Spleen (tissue), 11 donors: ENCODE measurements around the gene TIMD4. TPM values are rescaled to one million over a fixed set of nuclear protein-coding genes. Genes with fewer than 3 reads are reported as not detected.

Experiments used
- DNase-seq: peaks from one replicate; pipeline ENCODE4 v3.0.0-alpha.2; 2020
- H3K27ac ChIP-seq, 8 donors: fragments of 200-600 bp; sonication (generic) in 7 of 8; 1 replicate in 4 of 8; 2 replicates in 4 of 8; pipeline versions ENCODE4 v1.5.0 to v1.8.0; 2016 to 2021; ENCODE audit warnings: inconsistent platforms in 4 of 8, mild to moderate bottlenecking in 4 of 8, moderate library complexity in 1 of 8
- H3K27me3 ChIP-seq, 7 donors: fragments of 200-600 bp; sonication (generic) in 6 of 7; replicated peaks in 1 of 7; 1 replicate in 4 of 7; 2 replicates in 3 of 7; pipeline versions ENCODE4 v1.5.0 to v1.8.0; 2016 to 2021; ENCODE audit warnings: inconsistent platforms in 3 of 7, mild to moderate bottlenecking in 1 of 7
- H3K36me3 ChIP-seq, 6 donors: fragments of 200-600 bp; sonication (generic) in 5 of 6; 1 replicate in 4 of 6; 2 replicates in 2 of 6; pipeline versions ENCODE4 v1.5.0 to v1.8.0; 2016 to 2021; ENCODE audit warnings: inconsistent platforms in 2 of 6
- H3K4me1 ChIP-seq, 6 donors: fragments of 200-600 bp; sonication (generic) in 5 of 6; 1 replicate in 3 of 6; 2 replicates in 3 of 6; pipeline versions ENCODE4 v1.5.0 to v1.8.0; 2016 to 2021; ENCODE audit warnings: inconsistent platforms in 3 of 6
- H3K4me3 ChIP-seq, 8 donors: fragments of 200-600 bp; sonication (generic) in 7 of 8; 1 replicate in 4 of 8; 2 replicates in 4 of 8; pipeline versions ENCODE4 v1.5.0 to v1.8.0; 2016 to 2021; ENCODE audit warnings: inconsistent platforms in 4 of 8, mild to moderate bottlenecking in 4 of 8, moderate library complexity in 2 of 8
- H3K9me3 ChIP-seq, 8 donors: fragments of 200-600 bp; sonication (generic) in 7 of 8; 1 replicate in 4 of 8; 2 replicates in 4 of 8; pipeline versions ENCODE4 v1.5.0 to v1.8.0; 2016 to 2021; ENCODE audit warnings: inconsistent platforms in 4 of 8
- CTCF ChIP-seq, 11 experiments: fragments of 200-600 bp in 7 of 11; fragments of 450-650 bp in 4 of 11; sonication (generic) in 4 of 11; IDR thresholded peaks in 8 of 11; conservative IDR thresholded peaks in 3 of 11; 1 replicate in 7 of 11; 2 replicates in 4 of 11; pipeline versions ENCODE4 v1.4.0 to v1.8.0; 2016 to 2021; ENCODE audit warnings: antibody characterized with exemption in 11 of 11, inconsistent platforms in 4 of 11, mild to moderate bottlenecking in 1 of 11
- POLR2A ChIP-seq, 3 donors: fragments of 450-650 bp; IDR thresholded peaks; one replicate each; pipeline ENCODE4 v1.5.1; 2017; ENCODE audit warnings: antibody characterized with exemption in 3 of 3, mild to moderate bottlenecking in 1 of 3
- POLR2AphosphoS5 ChIP-seq, 3 donors: sonication (generic); formaldehyde crosslinking; IDR thresholded peaks; one replicate each; pipeline ENCODE4 v1.5.1; 2017; ENCODE audit warnings: antibody characterized with exemption in 3 of 3
- WGBS, 5 donors: extraction: QIAGEN DNeasy Blood & Tissue Kit in 3 of 5; methylation state at CpG; one replicate each; pipeline versions ENCODE4 v1.1.5 to v1.1.7; 2013 to 2018; 5-methylcytosine and 5-hydroxymethylcytosine counted together
- intact Hi-C: fragments of 100-400 bp; cut with DNase I; formaldehyde crosslinking; loops from one replicate; pipeline ENCODE4 v1.15.0; 2023; ENCODE audit warnings: low total_unique reads
- polyA plus RNA-seq, 3 donors: library from polyadenylated mRNA; stranded (reverse); fragments of 200-250 nt; gene quantifications; one replicate each; pipeline ENCODE4 v1.2.1, GENCODE V29; 2013
- total RNA-seq, 7 donors: library from RNA; depleted of rRNA in 3 of 7; stranded (reverse); fragments of >200 nt in 3 of 7; fragmentation: NEBNext Ultra II Directional in 4 of 7; extraction: Animal tissue kit (Norgen Biotek cat#: 25700) in 4 of 7; gene quantifications; one replicate each; pipeline versions ENCODE4 v1.1.0 to v1.2.1, GENCODE V29; 2016 to 2021
- donor health status: healthy with polysubstance abuse.
- donor health status: DM: no; HTN: no; CAD: no; lungs with moderate emphysema.
- donor health status: DM: no; HTN: no; CAD: no.
- donor health status: Bipolar disorder and iron deficiency.
- donor health status: healthy.
- donor health status: DM: no; HTN: no; CAD: no.
- donor health status: DM: yes; HTN: yes; CAD: no.

Gene TIMD4
- total and polyA plus RNA-seq, 10 donors = 2.2 to 18.2 (median 10.0) TPM

- Histone ChIP-seq H3K9me3 (no peaks in the 10 kb centered on the region), H3K27ac (peak overlapping the region in 4 of 8 donors; percentile 28 to 70 (median 42)), H3K4me3 (no peak overlapping the region), H3K27me3 (no peaks in the 10 kb centered on the region), H3K36me3 (no peaks in the 10 kb centered on the region), H3K4me1 (peaks cover 0 to 24% (median 7%) of the 10 kb centered on the region in 6 donors)
- no peak for DNase-seq
- no peak for TF ChIP-seq POLR2A (IDR thresholded peaks at IDR 0.05)
- no peak for TF ChIP-seq CTCF (IDR thresholded peaks at IDR 0.05 in 8 of 11, conservative IDR thresholded peaks at IDR 0.05 in 3 of 11)
- TF ChIP-seq POLR2AphosphoS5 (IDR thresholded peaks at IDR 0.05) = no peak
- intact Hi-C loops = no loop called here
- 78 to 94% (median 84%) methylated on average over 3 of the region's 3 CpGs for WGBS, 5 donors
Measured at GRCh38 chr5:156920861-156921431, 42.1 kb downstream of the TIMD4 start.

GRCh38 chr5:156920042-156920860 lies 42.8 kb downstream of the TIMD4 start:
- WGBS, 5 donors = 72 to 81% (median 74%) methylated on average over 7 of the region's 7 CpGs
- no peak overlapping the region for H3K4me3 ChIP-seq
- H3K27ac ChIP-seq = peak overlapping the region in 4 of 8 donors; percentile 28 to 70 (median 42)
- H3K9me3 ChIP-seq = no peaks in the 10 kb centered on the region
- H3K4me1 ChIP-seq = peaks cover 0 to 24% (median 7%) of the 10 kb centered on the region in 6 donors
- intact Hi-C loops = no loop called here
- H3K27me3 ChIP-seq = no peaks in the 10 kb centered on the region
- DNase-seq = no peak
- TF ChIP-seq POLR2AphosphoS5 (IDR thresholded peaks at IDR 0.05) = no peak
- TF ChIP-seq CTCF (IDR thresholded peaks at IDR 0.05 in 8 of 11, conservative IDR thresholded peaks at IDR 0.05 in 3 of 11) = no peak
- H3K36me3 ChIP-seq = no peaks in the 10 kb centered on the region

- 83 to 90% (median 85%) methylated on average over 8 of the region's 8 CpGs for WGBS, 5 donors
- Histone ChIP-seq H3K27ac (no peak overlapping the region), H3K27me3 (no peaks in the 10 kb centered on the region), H3K4me1 (peaks cover 0 to 38% (median 16%) of the 10 kb centered on the region in 6 donors), H3K4me3 (no peak overlapping the region), H3K36me3 (no peaks in the 10 kb centered on the region), H3K9me3 (no peaks in the 10 kb centered on the region)
- DNase-seq = no peak
- intact Hi-C loops = no loop called here
- TF ChIP-seq POLR2AphosphoS5 (IDR thresholded peaks at IDR 0.05) (no peak), CTCF (IDR thresholded peaks at IDR 0.05 in 8 of 11, conservative IDR thresholded peaks at IDR 0.05 in 3 of 11) (no peak), POLR2A (IDR thresholded peaks at IDR 0.05) (no peak)
Measured at GRCh38 chr5:156918311-156918845, 44.6 kb downstream of the TIMD4 start.

- Histone ChIP-seq H3K9me3 (no peaks in the 10 kb centered on the region), H3K36me3 (no peaks in the 10 kb centered on the region), H3K27me3 (no peaks in the 10 kb centered on the region), H3K4me3 (no peak overlapping the region), H3K27ac (peak overlapping the region in 6 of 8 donors; percentile 30 to 90 (median 70)), H3K4me1 (peaks cover 0 to 25% (median 11%) of the 10 kb centered on the region in 6 donors)
- no peak for DNase-seq
- intact Hi-C loops = no loop called here
- no peak for TF ChIP-seq POLR2A (IDR thresholded peaks at IDR 0.05)
- TF ChIP-seq POLR2AphosphoS5 (IDR thresholded peaks at IDR 0.05) = no peak
- no peak for TF ChIP-seq CTCF (IDR thresholded peaks at IDR 0.05 in 8 of 11, conservative IDR thresholded peaks at IDR 0.05 in 3 of 11)
- WGBS, 5 donors = 76 to 85% (median 79%) methylated on average over 2 of the region's 2 CpGs
Measured at GRCh38 chr5:156914371-156914737, 48.7 kb downstream of the TIMD4 start.
